HepG2 (cell line): ENCODE data around the gene PP2D1. TPM values are rescaled to one million over a fixed set of nuclear protein-coding genes. Genes with fewer than 3 reads are reported as not detected.

Source experiments
- ATAC-seq: fragments of 200-7000 bp; cut with Tn5 transposase; 3 replicates; pipeline ENCODE4 v1.9.1; 2020; ENCODE audit warnings: mild to moderate bottlenecking, moderate library complexity
- BruUV-seq: library from RNA; stranded (reverse); fragments of 400-500 nt; replicated peaks from 2 replicates; lab custom pipeline; 2021; lab: Mats Ljungman, UMichigan
- CTCF ChIA-PET: fragments of 300-600 bp; formaldehyde crosslinking; extraction: SDS; loops from one replicate; lab custom pipeline; 2021; ENCODE audit warnings: low total read pairs, inconsistent platforms, low intra/inter-chr PET ratio; lab: Yijun Ruan, JAX
- POLR2A ChIA-PET: fragments of 350-600 bp; sonication (Branson Sonifier 250); formaldehyde crosslinking; loops from one replicate; lab custom pipeline; 2020; ENCODE audit warnings: antibody characterized with exemption, inconsistent platforms; lab: Yijun Ruan, JAX
- DNase-seq: peaks from one replicate; pipeline ENCODE4 v3.0.0-alpha.2; 2015; ENCODE audit warnings: low spot score
- FAIRE-seq: peaks from 3 replicates; lab custom pipeline; 2011; peaks lifted over from hg19 to GRCh38; lab: Jason Lieb, UNC
- H2AFZ ChIP-seq: one replicate; pipeline ENCODE4 v1.6.1; 2011; ENCODE audit warnings: low read length, inconsistent platforms
- H3K27ac ChIP-seq: fragments of 300-600 bp; 3 replicates; pipeline ENCODE4 v1.8.0; 2011; ENCODE audit warnings: mixed run types, mild to moderate bottlenecking, mixed read lengths, low read length, inconsistent platforms; ENCODE audit not compliant: insufficient read depth; ENCODE audit errors: extremely low read length
- H3K27me3 ChIP-seq, 2 experiments: fragments of 200-600 bp in 1 of 2; 2 replicates in 1 of 2; 3 replicates in 1 of 2; pipeline versions ENCODE4 v1.6.0 to v1.8.0; 2011; ENCODE audit warnings: low read length in 2 of 2, mild to moderate bottlenecking in 2 of 2, moderate library complexity in 2 of 2, inconsistent platforms in 1 of 2; ENCODE audit not compliant: insufficient read depth in 2 of 2, control insufficient read depth in 1 of 2
- H3K36me3 ChIP-seq, 2 experiments: fragments of 200-600 bp in 1 of 2; replicated peaks in 1 of 2; 2 replicates in 1 of 2; 3 replicates in 1 of 2; pipeline versions ENCODE4 v1.5.1 to v1.8.0; 2011; ENCODE audit warnings: low read length in 2 of 2, inconsistent platforms in 1 of 2; ENCODE audit not compliant: insufficient read depth in 2 of 2, control insufficient read depth in 1 of 2
- H3K4me1 ChIP-seq: 2 replicates; pipeline ENCODE4 v1.5.1; 2012; ENCODE audit warnings: low read length, inconsistent platforms; ENCODE audit not compliant: insufficient read depth
- H3K4me2 ChIP-seq: 2 replicates; pipeline ENCODE4 v1.6.0; 2011; ENCODE audit warnings: low read depth, low read length, inconsistent platforms
- H3K4me3 ChIP-seq, 3 experiments: fragments of 200-600 bp in 1 of 3; sonication (generic), shearing (Covaris generic) in 1 of 3; replicated peaks in 1 of 3; 2 replicates each; pipeline ENCODE4 v1.5.1; 2011 to 2016; ENCODE audit warnings: low read length in 3 of 3, inconsistent platforms in 2 of 3, low read depth in 2 of 3, mild to moderate bottlenecking in 2 of 3, control low read depth in 1 of 3, mixed read lengths in 1 of 3; ENCODE audit not compliant: insufficient read depth in 1 of 3
- H3K79me2 ChIP-seq: one replicate; pipeline ENCODE4 v1.6.1; 2011; ENCODE audit warnings: low read length, inconsistent platforms; ENCODE audit not compliant: insufficient read depth
- H3K9ac ChIP-seq: 2 replicates; pipeline ENCODE4 v1.6.0; 2011; ENCODE audit warnings: mild to moderate bottlenecking, low read depth, low read length, inconsistent platforms; ENCODE audit not compliant: insufficient read depth
- H3K9me3 ChIP-seq: 2 replicates; pipeline ENCODE4 v1.5.1; 2012; ENCODE audit warnings: mild to moderate bottlenecking, low read length
- H4K20me1 ChIP-seq: 2 replicates; pipeline ENCODE4 v1.6.0; 2011; ENCODE audit warnings: inconsistent platforms, mild to moderate bottlenecking, low read length, moderate library complexity; ENCODE audit not compliant: insufficient read depth
- ATF7-NPFF ChIP-seq: sonication (generic); formaldehyde crosslinking; IDR thresholded peaks from 2 replicates; pipeline ENCODE4 v1.8.1; 2023; ENCODE audit warnings: mild to moderate bottlenecking, low read depth, missing genetic modification reagents, moderate library complexity
- ESRRA ChIP-seq: sonication (generic); formaldehyde crosslinking; IDR thresholded peaks from 2 replicates; pipeline ENCODE4 v1.5.1; 2020; ENCODE audit warnings: mild to moderate bottlenecking, low read depth, missing genetic modification reagents
- NAIF1 ChIP-seq: sonication (generic); formaldehyde crosslinking; IDR thresholded peaks from 2 replicates; pipeline ENCODE4 v1.5.0; 2020; ENCODE audit warnings: mild to moderate bottlenecking, missing genetic modification reagents, borderline replicate concordance
- SETDB1 ChIP-seq: sonication (generic); formaldehyde crosslinking; IDR thresholded peaks from 2 replicates; pipeline ENCODE4 v1.5.1; 2020; ENCODE audit warnings: missing genetic modification reagents, mild to moderate bottlenecking, borderline replicate concordance
- TCF7L2 ChIP-seq: IDR thresholded peaks from 2 replicates; pipeline ENCODE4 v1.6.1; 2011; ENCODE audit warnings: mild to moderate bottlenecking, low read depth, low read length, moderate library complexity
- ZBTB8A ChIP-seq: sonication (generic); formaldehyde crosslinking; IDR thresholded peaks from 2 replicates; pipeline ENCODE4 v1.4.0; 2020; ENCODE audit warnings: mild to moderate bottlenecking, low read depth, missing genetic modification reagents, borderline replicate concordance
- ZIK1 ChIP-seq: sonication (generic); formaldehyde crosslinking; IDR thresholded peaks from 2 replicates; pipeline ENCODE4 v1.5.0; 2020; ENCODE audit warnings: mild to moderate bottlenecking, low read depth, missing genetic modification reagents, borderline replicate concordance
- ZMYM4 ChIP-seq: sonication (generic); formaldehyde crosslinking; IDR thresholded peaks from 2 replicates; pipeline ENCODE4 v1.8.1; 2023; ENCODE audit warnings: mild to moderate bottlenecking, missing genetic modification reagents
- ZNF205 ChIP-seq: IDR thresholded peaks from 2 replicates; pipeline ENCODE4 v1.6.1; 2018; ENCODE audit warnings: missing biosample characterization, missing genetic modification reagents
- ZNF225 ChIP-seq: sonication (generic); formaldehyde crosslinking; IDR thresholded peaks from 2 replicates; pipeline ENCODE4 v1.4.0; 2020; ENCODE audit warnings: mild to moderate bottlenecking, missing genetic modification reagents
- ZNF335 ChIP-seq: sonication (generic); formaldehyde crosslinking; IDR thresholded peaks from 2 replicates; pipeline ENCODE4 v1.4.0; 2020; ENCODE audit warnings: missing genetic modification reagents
- ZNF354B ChIP-seq: sonication (generic); formaldehyde crosslinking; IDR thresholded peaks from 2 replicates; pipeline ENCODE4 v1.8.0; 2022; ENCODE audit warnings: mild to moderate bottlenecking, missing genetic modification reagents
- ZNF501 ChIP-seq: sonication (generic); formaldehyde crosslinking; IDR thresholded peaks from 2 replicates; pipeline ENCODE4 v1.5.1; 2020; ENCODE audit warnings: mild to moderate bottlenecking, moderate library complexity, missing genetic modification reagents
- ZNF563 ChIP-seq: sonication (generic); formaldehyde crosslinking; IDR thresholded peaks from 2 replicates; pipeline ENCODE4 v1.8.0; 2022; ENCODE audit warnings: mild to moderate bottlenecking, moderate library complexity, missing genetic modification reagents
- ZNF749 ChIP-seq: sonication (generic); formaldehyde crosslinking; IDR thresholded peaks from 2 replicates; pipeline ENCODE4 v1.8.0; 2022; ENCODE audit warnings: mild to moderate bottlenecking, missing genetic modification reagents, moderate library complexity, borderline replicate concordance
- ZSCAN31 ChIP-seq: sonication (generic); formaldehyde crosslinking; IDR thresholded peaks from 2 replicates; pipeline ENCODE4 v1.5.0; 2020; ENCODE audit warnings: low read depth, mild to moderate bottlenecking, missing genetic modification reagents
- WGBS: methylation state at CpG from one replicate; pipeline ENCODE4 v1.1.6; 2017; ENCODE audit warnings: low lambda C conversion rate; 5-methylcytosine and 5-hydroxymethylcytosine counted together
- in situ Hi-C: cut with HindIII; loops from 2 replicates; pipeline ENCODE4 v1.10.0; 2017; ENCODE audit warnings: low pct_unique_long_range_greater_than_20kb; ENCODE audit not compliant: extremely low pct_ligation_motif_present
- intact Hi-C: fragments of 100-400 bp; cut with micrococcal nuclease; formaldehyde crosslinking; loops from one replicate; pipeline ENCODE4 v1.10.0; 2022; ENCODE audit not compliant: unreplicated experiment
- polyA plus RNA-seq, 8 experiments: library from polyadenylated mRNA; depleted of rRNA in 3 of 8; stranded (reverse) in 7 of 8; unstranded in 1 of 8; fragments of >200 nt; fragmentation: Illumina TruSeq in 4 of 8; extraction: Trizol in 4 of 8; gene quantifications; 2 replicates each; pipeline versions ENCODE4 v1.2.1 to v1.2.3, GENCODE V29; 2011 to 2016; ENCODE audit warnings: low read depth in 4 of 8, missing spikeins in 1 of 8, mixed read lengths in 1 of 8; ENCODE audit not compliant: insufficient read depth in 1 of 8
- total RNA-seq, 5 experiments: library from RNA; depleted of rRNA; stranded (reverse); fragments of >200 nt; fragmentation: Illumina TruSeq; extraction: Trizol; gene quantifications; 2 replicates each; pipeline ENCODE4 v1.2.3, GENCODE V29; 2016; ENCODE audit warnings: low read depth in 1 of 5
- TF ChIP-seq, protein P1 (sequence below): sonication (generic); formaldehyde crosslinking; IDR thresholded peaks from 2 replicates; pipeline ENCODE4 v1.4.0; 2020; ENCODE audit warnings: missing genetic modification reagents, borderline replicate concordance

The PP2D1 gene
- total and polyA plus RNA-seq, 2 of the 13 experiments (the other 11 are each of a cell fraction or from before 2014, with no cell fraction given) = not detected

DNA sequence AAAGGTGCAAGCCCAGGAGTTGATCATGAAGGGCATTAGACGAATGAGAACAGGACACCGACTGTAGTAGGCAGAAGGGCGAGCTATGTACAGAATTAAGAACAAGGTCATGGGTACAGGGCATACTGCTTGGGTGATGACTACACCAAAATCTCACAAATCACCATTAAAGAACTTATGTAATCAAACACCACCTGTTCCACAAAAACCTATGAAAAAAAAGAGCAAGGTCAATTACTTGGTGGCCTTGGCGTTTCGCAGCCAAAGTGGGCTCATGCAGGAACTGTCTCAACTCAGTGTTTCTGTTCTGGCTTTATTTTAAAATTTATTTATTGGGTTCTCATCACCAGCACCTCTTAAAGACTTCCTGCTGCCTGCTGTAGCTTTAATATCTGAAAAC is 30.3 kb upstream of the PP2D1 start:
- H3K27ac ChIP-seq = no peak overlapping the region
- no peaks in the 10 kb centered on the region for H3K36me3 ChIP-seq
- peaks cover 0 to 1% of the 10 kb centered on the region in 2 experiments; a peak in 2 of 5 replicates for H3K27me3 ChIP-seq
- peaks cover 36% of the 10 kb centered on the region for H3K4me1 ChIP-seq
- no peak overlapping the region for H3K9ac ChIP-seq
- no peak for TF ChIP-seq SETDB1 (CRISPR knock-in tag)
- no peak for TF ChIP-seq ATF7-NPFF (CRISPR knock-in tag)
- no peak for TF ChIP-seq ZNF225
- TF ChIP-seq ZIK1 = no peak
- no peak for TF ChIP-seq ZBTB8A
- TF ChIP-seq NAIF1 = no peak
- no peak for TF ChIP-seq ZNF205 (CRISPR knock-in tag)
- H3K4me3 ChIP-seq = no peak overlapping the region
- no peaks in the 10 kb centered on the region; the same call in 1 of the 2 replicates for H4K20me1 ChIP-seq
- in situ Hi-C loops (no loop called here), intact Hi-C loops (loop anchor here (5.0 kb wide), 2 partner anchors 85 to 280 kb away; no protein-coding TSS in a partner anchor)
- DNase-seq (no peak), FAIRE-seq (no peak), ATAC-seq (no peak)
- no peaks in the 10 kb centered on the region for H3K9me3 ChIP-seq
- WGBS = 21% methylated on average over 5 of the region's 5 CpGs
- no peaks in the 10 kb centered on the region for H3K79me2 ChIP-seq
- H2AFZ ChIP-seq = no peak overlapping the region
- POLR2A ChIA-PET = no interaction called here
- H3K4me2 ChIP-seq = no peak overlapping the region
- TSS peak; percentile 56 for BruUV-seq
- CTCF ChIA-PET = no interaction called here

GRCh38 chr3:20041197-20041780 is 29.2 kb upstream of the PP2D1 start:
- Histone ChIP-seq H3K27me3 (peaks cover 0 to 1% of the 10 kb centered on the region in 2 experiments; a peak in 2 of 5 replicates), H3K9me3 (no peaks in the 10 kb centered on the region), H3K4me1 (peaks cover 36% of the 10 kb centered on the region), H2AFZ (no peak overlapping the region), H3K4me2 (peak overlapping the region; percentile 94), H4K20me1 (no peaks in the 10 kb centered on the region; the same call in 1 of the 2 replicates), H3K27ac (no peak overlapping the region), H3K9ac (peak overlapping the region; percentile 52; the same call in 1 of the 2 replicates), H3K4me3 (peak overlapping the region; percentile 66 to 78 (median 77)), H3K79me2 (no peaks in the 10 kb centered on the region), H3K36me3 (no peaks in the 10 kb centered on the region)
- in situ Hi-C loops (no loop called here), intact Hi-C loops (loop anchor here (2.0 to 5.0 kb wide), 3 partner anchors 86 to 281 kb away; partner anchors contain the start of gene RAB5A)
- peak; percentile 70 for FAIRE-seq
- POLR2A ChIA-PET = interaction anchor here (1.1 to 1.6 kb wide), 2 partner anchors 93 to 96 kb away, joined by 3 to 5 read pairs; no protein-coding TSS in a partner anchor
- ATAC-seq = peak; percentile 88
- CTCF ChIA-PET = no interaction called here
- peak; percentile 61 for DNase-seq
- 3% methylated on average over 9 of the region's 28 CpGs for WGBS
- BruUV-seq = no TSS peak
- TF ChIP-seq ZNF749 (CRISPR knock-in tag) (no peak), ZSCAN31 (CRISPR knock-in tag) (no peak), ZNF335 (no peak), ZNF563 (CRISPR knock-in tag) (no peak), ZMYM4 (CRISPR knock-in tag) (peak; percentile 36; the same call in 1 of the 2 replicates), ZNF354B (CRISPR knock-in tag) (no peak), ESRRA (no peak), ZNF501 (CRISPR knock-in tag) (peak; percentile 54; the same call in 1 of the 2 replicates), TCF7L2 (no peak)
- TF ChIP-seq, protein P1, sequence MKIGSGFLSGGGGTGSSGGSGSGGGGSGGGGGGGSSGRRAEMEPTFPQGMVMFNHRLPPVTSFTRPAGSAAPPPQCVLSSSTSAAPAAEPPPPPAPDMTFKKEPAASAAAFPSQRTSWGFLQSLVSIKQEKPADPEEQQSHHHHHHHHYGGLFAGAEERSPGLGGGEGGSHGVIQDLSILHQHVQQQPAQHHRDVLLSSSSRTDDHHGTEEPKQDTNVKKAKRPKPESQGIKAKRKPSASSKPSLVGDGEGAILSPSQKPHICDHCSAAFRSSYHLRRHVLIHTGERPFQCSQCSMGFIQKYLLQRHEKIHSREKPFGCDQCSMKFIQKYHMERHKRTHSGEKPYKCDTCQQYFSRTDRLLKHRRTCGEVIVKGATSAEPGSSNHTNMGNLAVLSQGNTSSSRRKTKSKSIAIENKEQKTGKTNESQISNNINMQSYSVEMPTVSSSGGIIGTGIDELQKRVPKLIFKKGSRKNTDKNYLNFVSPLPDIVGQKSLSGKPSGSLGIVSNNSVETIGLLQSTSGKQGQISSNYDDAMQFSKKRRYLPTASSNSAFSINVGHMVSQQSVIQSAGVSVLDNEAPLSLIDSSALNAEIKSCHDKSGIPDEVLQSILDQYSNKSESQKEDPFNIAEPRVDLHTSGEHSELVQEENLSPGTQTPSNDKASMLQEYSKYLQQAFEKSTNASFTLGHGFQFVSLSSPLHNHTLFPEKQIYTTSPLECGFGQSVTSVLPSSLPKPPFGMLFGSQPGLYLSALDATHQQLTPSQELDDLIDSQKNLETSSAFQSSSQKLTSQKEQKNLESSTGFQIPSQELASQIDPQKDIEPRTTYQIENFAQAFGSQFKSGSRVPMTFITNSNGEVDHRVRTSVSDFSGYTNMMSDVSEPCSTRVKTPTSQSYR = peak; percentile 27; the same call in 1 of the 2 replicates
